ENCODE results near the gene LYSMD3.

DNA sequence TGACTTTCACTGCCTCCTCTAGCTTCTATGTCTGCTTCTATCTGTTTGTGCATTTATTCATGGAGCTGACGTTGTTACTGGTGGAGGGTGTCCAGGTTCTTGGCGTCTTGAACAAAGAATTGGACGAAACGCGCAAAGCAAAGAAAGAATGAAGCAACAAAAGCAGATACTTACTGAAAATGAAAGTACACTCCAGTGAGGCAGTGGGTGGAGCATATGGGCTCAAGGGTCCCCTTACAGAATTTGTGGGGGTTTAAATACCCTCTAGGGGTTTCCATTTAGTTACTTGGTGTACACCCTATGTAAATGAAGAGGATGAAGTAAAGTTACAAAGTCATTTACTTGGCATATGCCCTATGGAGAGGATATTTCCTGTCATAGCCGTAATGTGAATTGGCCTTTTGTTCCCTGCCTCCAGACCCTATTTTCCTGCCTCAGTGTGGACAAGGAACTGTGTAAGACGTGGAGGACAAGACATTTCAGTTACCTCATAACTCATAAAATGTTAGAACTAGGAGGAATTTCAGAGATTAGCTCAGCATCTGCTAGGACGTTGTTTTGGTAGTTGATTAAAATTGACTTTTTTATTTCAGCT lies 51.7 kb downstream of the LYSMD3 start:
- TF ChIP-seq, protein P1, sequence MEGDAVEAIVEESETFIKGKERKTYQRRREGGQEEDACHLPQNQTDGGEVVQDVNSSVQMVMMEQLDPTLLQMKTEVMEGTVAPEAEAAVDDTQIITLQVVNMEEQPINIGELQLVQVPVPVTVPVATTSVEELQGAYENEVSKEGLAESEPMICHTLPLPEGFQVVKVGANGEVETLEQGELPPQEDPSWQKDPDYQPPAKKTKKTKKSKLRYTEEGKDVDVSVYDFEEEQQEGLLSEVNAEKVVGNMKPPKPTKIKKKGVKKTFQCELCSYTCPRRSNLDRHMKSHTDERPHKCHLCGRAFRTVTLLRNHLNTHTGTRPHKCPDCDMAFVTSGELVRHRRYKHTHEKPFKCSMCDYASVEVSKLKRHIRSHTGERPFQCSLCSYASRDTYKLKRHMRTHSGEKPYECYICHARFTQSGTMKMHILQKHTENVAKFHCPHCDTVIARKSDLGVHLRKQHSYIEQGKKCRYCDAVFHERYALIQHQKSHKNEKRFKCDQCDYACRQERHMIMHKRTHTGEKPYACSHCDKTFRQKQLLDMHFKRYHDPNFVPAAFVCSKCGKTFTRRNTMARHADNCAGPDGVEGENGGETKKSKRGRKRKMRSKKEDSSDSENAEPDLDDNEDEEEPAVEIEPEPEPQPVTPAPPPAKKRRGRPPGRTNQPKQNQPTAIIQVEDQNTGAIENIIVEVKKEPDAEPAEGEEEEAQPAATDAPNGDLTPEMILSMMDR (IDR thresholded peaks at IDR 0.05; ENCODE audit: poor library complexity), result no peak
- no peak for TF ChIP-seq EZH2 (IDR thresholded peaks at IDR 0.05; ENCODE audit: borderline replicate concordance)
